T-helper 1 cell treated with Interleukin-12 subunit alpha and Interleukin-12 subunit beta and Interleukin-4 antibody, amounts not matched to agents 30 μg/mL and 1 μg/mL, for 36 hours (primary cell): ENCODE measurements around the gene GALNT13.

ENCODE experiments used
- H3K27ac Mint-ChIP-seq: one replicate; pipeline ENCODE4 v1.8.0; 2021; ENCODE audit warnings: mild to moderate bottlenecking, mixed read lengths
- H3K27me3 Mint-ChIP-seq: one replicate; pipeline ENCODE4 v1.8.0; 2021; ENCODE audit warnings: low read depth, mixed read lengths
- H3K36me3 Mint-ChIP-seq: one replicate; pipeline ENCODE4 v1.8.0; 2021; ENCODE audit warnings: low read depth, mixed read lengths
- H3K4me1 Mint-ChIP-seq: one replicate; pipeline ENCODE4 v1.8.0; 2021; ENCODE audit warnings: low read depth, mixed read lengths
- H3K4me3 Mint-ChIP-seq: one replicate; pipeline ENCODE4 v1.8.0; 2021; ENCODE audit warnings: mild to moderate bottlenecking, moderate library complexity, mixed read lengths
- H3K9me3 Mint-ChIP-seq: one replicate; pipeline ENCODE4 v1.8.0; 2021; ENCODE audit warnings: mixed read lengths

Gene GALNT13

GRCh38 chr2:154125891-154126290 is 254.2 kb downstream of the GALNT13 start:
- H3K27ac Mint-ChIP-seq, result no peak overlapping the region
- H3K27me3 Mint-ChIP-seq, result no peaks in the 10 kb centered on the region
- peaks cover 3% of the 10 kb centered on the region for H3K9me3 Mint-ChIP-seq
- H3K4me3 Mint-ChIP-seq, result no peak overlapping the region
- H3K4me1 Mint-ChIP-seq, result no peaks in the 10 kb centered on the region
- H3K36me3 Mint-ChIP-seq, result no peaks in the 10 kb centered on the region

DNA sequence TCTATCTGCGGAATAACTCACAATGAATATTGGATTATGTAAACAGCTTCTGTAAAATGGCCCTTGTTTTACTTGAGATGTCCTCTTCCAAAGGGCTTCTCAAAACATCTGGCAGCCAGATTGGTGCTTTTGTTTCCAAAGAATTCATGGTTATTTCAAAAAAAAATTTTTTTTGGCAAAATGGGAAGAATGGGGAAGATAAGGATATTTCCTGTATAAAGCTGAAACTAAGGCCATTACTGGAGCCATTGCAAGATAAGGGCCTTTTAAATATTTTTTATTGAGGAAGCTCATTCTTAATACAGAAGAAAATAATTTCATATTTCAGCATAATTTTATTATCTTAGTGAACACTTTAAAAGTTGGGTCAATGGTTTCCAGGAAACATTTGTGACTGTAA is 259.1 kb downstream of the GALNT13 start:
- Mint-ChIP-seq H3K9me3 (no peaks in the 10 kb centered on the region), H3K4me3 (no peak overlapping the region), H3K27me3 (no peaks in the 10 kb centered on the region), H3K4me1 (no peaks in the 10 kb centered on the region), H3K36me3 (no peaks in the 10 kb centered on the region), H3K27ac (no peak overlapping the region)

DNA sequence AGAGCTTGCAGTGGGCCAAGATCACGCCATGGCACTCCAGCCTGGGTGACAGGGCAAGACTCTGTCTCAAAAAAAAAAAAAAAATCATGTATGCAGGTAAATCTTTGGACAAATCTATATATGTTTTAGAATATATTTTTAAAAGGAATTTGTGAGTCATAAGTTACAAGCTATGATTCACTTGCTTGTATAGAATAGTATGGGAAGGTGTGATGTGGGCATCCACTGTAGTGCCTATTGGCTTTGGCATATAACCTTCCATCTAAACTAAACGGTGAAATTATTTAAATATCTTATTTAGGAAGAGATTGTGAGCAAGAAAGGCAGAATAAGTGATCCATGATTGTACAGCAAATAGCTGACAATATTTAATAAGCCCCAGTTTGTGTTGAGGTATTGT is 261.1 kb downstream of the GALNT13 start:
- no peaks in the 10 kb centered on the region for H3K4me1 Mint-ChIP-seq
- H3K27me3 Mint-ChIP-seq, result no peaks in the 10 kb centered on the region

GRCh38 chr2:154133823-154134222 is 262.1 kb downstream of the GALNT13 start:
- no peaks in the 10 kb centered on the region for H3K4me1 Mint-ChIP-seq
- no peaks in the 10 kb centered on the region for H3K36me3 Mint-ChIP-seq
- no peaks in the 10 kb centered on the region for H3K27me3 Mint-ChIP-seq
- H3K4me3 Mint-ChIP-seq, result no peak overlapping the region
- no peaks in the 10 kb centered on the region for H3K9me3 Mint-ChIP-seq
- H3K27ac Mint-ChIP-seq, result no peak overlapping the region

More for the DNA sequence above, 261.1 kb downstream of the GALNT13 start:
- H3K4me3 Mint-ChIP-seq, result no peak overlapping the region
- no peaks in the 10 kb centered on the region for H3K9me3 Mint-ChIP-seq
- no peak overlapping the region for H3K27ac Mint-ChIP-seq
- no peaks in the 10 kb centered on the region for H3K36me3 Mint-ChIP-seq

- Mint-ChIP-seq H3K4me3 (no peak overlapping the region), H3K27ac (no peak overlapping the region), H3K4me1 (no peaks in the 10 kb centered on the region)
These were observed 268.7 kb downstream of the GALNT13 start for GRCh38 chr2:154140249-154141025.

GRCh38 chr2:154142480-154142879 is 270.8 kb downstream of the GALNT13 start:
- Mint-ChIP-seq H3K4me3 (no peak overlapping the region), H3K9me3 (no peaks in the 10 kb centered on the region), H3K27ac (no peak overlapping the region), H3K27me3 (no peaks in the 10 kb centered on the region), H3K36me3 (no peaks in the 10 kb centered on the region), H3K4me1 (no peaks in the 10 kb centered on the region)

More at GRCh38 chr2:154140249-154141025, 268.7 kb downstream of the GALNT13 start:
- no peaks in the 10 kb centered on the region for H3K36me3 Mint-ChIP-seq
- no peaks in the 10 kb centered on the region for H3K9me3 Mint-ChIP-seq
- no peaks in the 10 kb centered on the region for H3K27me3 Mint-ChIP-seq

DNA sequence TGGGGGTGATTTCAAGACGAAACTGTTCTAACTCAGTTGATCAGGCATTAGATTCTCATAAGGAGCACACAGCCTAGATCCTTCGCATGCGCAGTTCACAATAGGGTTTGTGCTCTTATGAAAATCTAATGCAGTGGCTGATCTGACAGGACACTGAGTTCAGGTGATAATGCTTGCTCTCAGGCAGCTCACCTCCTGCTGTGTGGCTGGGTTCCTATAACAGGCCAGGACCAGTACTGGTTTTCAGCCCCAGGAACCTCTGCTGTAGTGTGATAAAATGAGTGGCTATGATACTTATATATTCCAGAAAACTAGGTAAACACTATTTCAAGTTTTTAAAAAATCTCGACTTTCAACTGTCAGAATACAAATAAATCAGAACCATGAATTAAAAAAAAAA is 271.4 kb downstream of the GALNT13 start:
- Mint-ChIP-seq H3K9me3 (no peaks in the 10 kb centered on the region), H3K27me3 (no peaks in the 10 kb centered on the region), H3K27ac (no peak overlapping the region), H3K4me3 (no peak overlapping the region), H3K4me1 (no peaks in the 10 kb centered on the region), H3K36me3 (no peaks in the 10 kb centered on the region)

- H3K9me3 Mint-ChIP-seq, result peaks cover 5% of the 10 kb centered on the region
- H3K36me3 Mint-ChIP-seq, result no peaks in the 10 kb centered on the region
- H3K4me1 Mint-ChIP-seq, result no peaks in the 10 kb centered on the region
- no peak overlapping the region for H3K4me3 Mint-ChIP-seq
- H3K27me3 Mint-ChIP-seq, result no peaks in the 10 kb centered on the region
- no peak overlapping the region for H3K27ac Mint-ChIP-seq
These were observed 286.4 kb downstream of the GALNT13 start for GRCh38 chr2:154158101-154158500.

DNA sequence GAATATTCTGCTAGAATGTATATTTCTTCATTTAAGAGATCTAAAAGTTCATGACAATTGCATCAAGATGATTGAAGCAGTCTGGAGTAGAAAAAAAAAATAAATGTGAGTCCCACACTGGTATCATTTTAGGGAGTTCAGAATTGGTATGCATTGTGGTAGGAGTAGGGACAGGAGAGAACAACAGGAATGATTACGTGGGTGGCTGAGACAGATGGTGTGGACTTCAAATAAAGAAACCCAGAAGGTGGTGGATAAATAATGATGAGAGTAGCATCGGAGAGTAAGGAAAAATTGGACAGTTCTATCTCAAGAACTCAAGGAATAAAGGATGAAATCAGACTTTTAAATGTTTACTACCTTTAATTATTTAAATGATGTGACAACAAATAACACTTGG is 289.6 kb downstream of the GALNT13 start:
- Mint-ChIP-seq H3K27ac (no peak overlapping the region), H3K4me1 (no peaks in the 10 kb centered on the region), H3K27me3 (no peaks in the 10 kb centered on the region), H3K36me3 (no peaks in the 10 kb centered on the region), H3K9me3 (peaks cover 5% of the 10 kb centered on the region), H3K4me3 (no peak overlapping the region)

- Mint-ChIP-seq H3K4me1 (no peaks in the 10 kb centered on the region), H3K27me3 (no peaks in the 10 kb centered on the region)
These were observed 298.7 kb downstream of the GALNT13 start for GRCh38 chr2:154170400-154170799.

DNA sequence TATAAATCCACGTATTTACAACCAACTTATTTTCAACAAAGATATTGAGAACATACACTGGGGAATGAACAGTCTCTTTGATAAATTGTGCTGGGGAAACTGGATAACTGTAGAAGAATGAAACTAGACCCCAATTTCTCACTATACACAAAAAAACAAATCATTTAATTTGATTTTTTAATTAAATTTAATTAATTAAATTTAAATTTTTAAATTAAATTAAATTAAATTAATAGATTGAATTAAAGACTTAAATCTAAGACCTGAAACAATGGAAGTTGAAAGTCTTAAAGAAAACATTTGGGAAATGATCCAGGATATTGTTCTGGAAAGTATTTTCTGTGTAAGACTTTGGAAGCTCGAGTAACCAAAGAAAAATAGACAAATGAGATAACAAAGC is 301.4 kb downstream of the GALNT13 start:
- no peak overlapping the region for H3K27ac Mint-ChIP-seq
- H3K9me3 Mint-ChIP-seq, result no peaks in the 10 kb centered on the region
- no peaks in the 10 kb centered on the region for H3K27me3 Mint-ChIP-seq
- no peak overlapping the region for H3K4me3 Mint-ChIP-seq
- no peaks in the 10 kb centered on the region for H3K4me1 Mint-ChIP-seq
- no peaks in the 10 kb centered on the region for H3K36me3 Mint-ChIP-seq

More at GRCh38 chr2:154170400-154170799, 298.7 kb downstream of the GALNT13 start:
- Mint-ChIP-seq H3K27ac (no peak overlapping the region), H3K9me3 (peaks cover 7% of the 10 kb centered on the region), H3K36me3 (no peaks in the 10 kb centered on the region), H3K4me3 (no peak overlapping the region)

DNA sequence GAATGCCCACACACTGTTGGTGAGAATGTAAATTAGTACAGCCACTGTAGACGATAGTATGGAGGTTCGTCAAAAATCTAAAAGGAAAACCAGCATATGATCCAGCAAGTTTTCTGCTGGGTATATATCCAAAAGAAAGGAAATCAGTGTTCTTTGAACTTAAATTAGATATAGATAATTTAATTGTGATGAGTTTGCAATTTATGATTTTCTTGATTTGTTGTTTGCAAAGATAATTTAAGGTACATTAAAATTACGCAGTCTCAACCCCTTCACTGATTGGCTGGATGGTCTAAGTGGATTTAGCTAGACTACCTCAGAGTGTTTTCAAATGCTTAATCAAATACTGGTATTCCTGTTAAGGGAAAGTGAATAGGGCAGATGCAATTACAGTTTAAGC is 302.2 kb downstream of the GALNT13 start:
- Mint-ChIP-seq H3K4me1 (no peaks in the 10 kb centered on the region), H3K27me3 (no peaks in the 10 kb centered on the region), H3K4me3 (no peak overlapping the region), H3K9me3 (no peaks in the 10 kb centered on the region), H3K27ac (no peak overlapping the region), H3K36me3 (no peaks in the 10 kb centered on the region)

DNA sequence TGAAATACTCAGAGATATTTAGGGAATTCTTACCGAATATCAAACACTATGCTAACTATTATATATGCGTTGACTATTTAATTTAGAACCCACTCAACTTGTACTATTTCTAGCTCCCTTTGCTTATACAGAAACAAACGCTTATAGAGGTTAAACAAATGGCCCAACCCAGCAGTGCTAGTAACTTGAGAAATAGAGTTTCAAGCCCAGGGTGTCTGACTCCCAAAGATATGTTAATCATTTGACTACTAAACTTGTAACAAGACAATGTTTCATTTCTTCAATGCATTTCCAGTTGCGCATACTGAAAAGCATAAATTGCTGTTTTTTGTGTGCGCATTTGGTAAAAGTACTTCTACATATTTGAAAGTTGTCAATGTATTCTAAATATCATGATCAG is 310.3 kb downstream of the GALNT13 start:
- H3K4me3 Mint-ChIP-seq, result no peak overlapping the region
- no peak overlapping the region for H3K27ac Mint-ChIP-seq
- no peaks in the 10 kb centered on the region for H3K4me1 Mint-ChIP-seq
- no peaks in the 10 kb centered on the region for H3K36me3 Mint-ChIP-seq
- H3K27me3 Mint-ChIP-seq, result no peaks in the 10 kb centered on the region
- peaks cover 15% of the 10 kb centered on the region for H3K9me3 Mint-ChIP-seq

DNA sequence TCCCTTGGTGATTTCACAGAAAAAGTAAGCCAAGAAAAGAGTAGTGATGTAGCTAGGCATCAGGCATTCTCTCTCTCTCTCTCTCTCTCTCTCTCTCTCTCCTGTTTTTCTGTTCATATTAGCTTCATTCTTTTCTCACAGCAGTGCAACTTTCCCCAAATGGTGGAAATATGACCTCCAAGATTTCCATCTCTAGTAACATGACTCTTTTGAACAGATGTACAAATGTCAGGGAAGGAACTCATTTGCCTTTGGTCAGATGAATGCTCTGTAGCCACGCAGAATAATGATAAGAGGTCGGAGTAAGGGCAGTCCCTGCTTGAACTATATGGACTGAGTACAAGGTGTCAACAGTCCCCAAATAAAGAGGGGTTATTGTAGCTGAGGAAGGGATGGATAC is 316.2 kb downstream of the GALNT13 start:
- no peaks in the 10 kb centered on the region for H3K4me1 Mint-ChIP-seq
- no peak overlapping the region for H3K4me3 Mint-ChIP-seq
- no peaks in the 10 kb centered on the region for H3K36me3 Mint-ChIP-seq
- peaks cover 15% of the 10 kb centered on the region for H3K9me3 Mint-ChIP-seq
- H3K27ac Mint-ChIP-seq, result no peak overlapping the region
- H3K27me3 Mint-ChIP-seq, result no peaks in the 10 kb centered on the region

- Mint-ChIP-seq H3K9me3 (peaks cover 8% of the 10 kb centered on the region), H3K27ac (no peak overlapping the region), H3K36me3 (no peaks in the 10 kb centered on the region), H3K27me3 (no peaks in the 10 kb centered on the region), H3K4me3 (no peak overlapping the region), H3K4me1 (no peaks in the 10 kb centered on the region)
These were observed 318.2 kb downstream of the GALNT13 start for GRCh38 chr2:154189953-154190352.
